Kidney epithelial cell (primary cell): ENCODE measurements around the gene CYP2S1. TPM values are rescaled to one million over a fixed set of nuclear protein-coding genes. Genes with fewer than 3 reads are reported as not detected.

Source experiments
- DNase-seq: peaks from one replicate; pipeline ENCODE4 v3.0.0-alpha.2; 2010; ENCODE audit warnings: low read depth
- H3K27me3 ChIP-seq: 2 replicates; pipeline ENCODE4 v1.6.0; 2011; ENCODE audit warnings: low read length; ENCODE audit not compliant: control insufficient read depth, insufficient read depth
- H3K36me3 ChIP-seq: 2 replicates; pipeline ENCODE4 v1.5.1; 2011; ENCODE audit warnings: low read length; ENCODE audit not compliant: control insufficient read depth, insufficient read depth
- H3K4me3 ChIP-seq: 2 replicates; pipeline ENCODE4 v1.5.1; 2011; ENCODE audit warnings: low read depth, mild to moderate bottlenecking, control low read depth, low read length
- CTCF ChIP-seq: IDR thresholded peaks from 2 replicates; pipeline ENCODE4 v1.5.1; 2011; ENCODE audit warnings: mild to moderate bottlenecking, moderate library complexity, low read length, control low read depth, inconsistent platforms; ENCODE audit not compliant: insufficient read depth, poor library complexity, severe bottlenecking
- total RNA-seq: library from RNA; depleted of rRNA; stranded (reverse); fragments of >200 nt; gene quantifications from 2 replicates; pipeline ENCODE4 v1.2.3, GENCODE V29; 2015

The CYP2S1 gene
- total RNA-seq, 1 donor from 2014 or later: 4.9 TPM

GRCh38 chr19:41234512-41235168 is 41.6 kb downstream of the CYP2S1 start:
- Histone ChIP-seq H3K27me3 (no peaks in the 10 kb centered on the region), H3K4me3 (no peak overlapping the region), H3K36me3 (peaks cover 4% of the 10 kb centered on the region)
- no peak for TF ChIP-seq CTCF
- DNase-seq: no peak

GRCh38 chr19:41235480-41235879 is 42.5 kb downstream of the CYP2S1 start:
- Histone ChIP-seq H3K4me3 (no peak overlapping the region), H3K36me3 (peaks cover 4% of the 10 kb centered on the region), H3K27me3 (no peaks in the 10 kb centered on the region)
- DNase-seq: no peak
- TF ChIP-seq CTCF: no peak

GRCh38 chr19:41238244-41238643 is 45.2 kb downstream of the CYP2S1 start:
- TF ChIP-seq CTCF: no peak
- Histone ChIP-seq H3K27me3 (no peaks in the 10 kb centered on the region), H3K4me3 (no peak overlapping the region), H3K36me3 (peaks cover 4% of the 10 kb centered on the region)
- DNase-seq: no peak

GRCh38 chr19:41239363-41239762 is 46.3 kb downstream of the CYP2S1 start:
- TF ChIP-seq CTCF: no peak
- H3K36me3 ChIP-seq: peaks cover 4% of the 10 kb centered on the region

GRCh38 chr19:41239961-41240574 is 47.0 kb downstream of the CYP2S1 start:
- H3K36me3 ChIP-seq: peaks cover 4% of the 10 kb centered on the region
- no peaks in the 10 kb centered on the region for H3K27me3 ChIP-seq
- no peak overlapping the region for H3K4me3 ChIP-seq
- TF ChIP-seq CTCF: no peak
- DNase-seq: no peak

More at GRCh38 chr19:41239363-41239762, 46.3 kb downstream of the CYP2S1 start:
- H3K4me3 ChIP-seq: no peak overlapping the region
- DNase-seq: no peak
- no peaks in the 10 kb centered on the region for H3K27me3 ChIP-seq
